ENCODE measurements around the gene FIGN. TPM values are rescaled to one million over a fixed set of nuclear protein-coding genes. Genes with fewer than 3 reads are reported as not detected.

The FIGN gene
- total RNA-seq, 1 donor from 2014 or later = 1.0 TPM

GRCh38 chr2:163565192-163565591 lies 170.6 kb downstream of the FIGN start:
- Histone ChIP-seq H3K4me3 (ENCODE audit: low read length in 3 of 3) (no peak overlapping the region), H3K4me1 (ENCODE audit: control insufficient read depth in 3 of 3, insufficient read depth in 3 of 3, low read length in 3 of 3) (no peaks in the 10 kb centered on the region), H3K9me3 (ENCODE audit: control insufficient read depth in 3 of 3, low read length in 3 of 3) (no peaks in the 10 kb centered on the region), H3K9ac (ENCODE audit: low read depth in 1 of 3, low read length in 3 of 3) (no peak overlapping the region), H3K36me3 (ENCODE audit: control insufficient read depth in 3 of 3, insufficient read depth in 3 of 3, low read length in 3 of 3) (no peaks in the 10 kb centered on the region), H3K27me3 (ENCODE audit: control insufficient read depth in 3 of 3, insufficient read depth in 3 of 3, low read length in 3 of 3) (no peaks in the 10 kb centered on the region), H3K27ac (ENCODE audit: low read depth, low read length) (no peak overlapping the region)

- H3K4me1 ChIP-seq (ENCODE audit: control insufficient read depth in 3 of 3, insufficient read depth in 3 of 3, low read length in 3 of 3) = no peaks in the 10 kb centered on the region
- H3K9ac ChIP-seq (ENCODE audit: low read depth in 1 of 3, low read length in 3 of 3) = no peak overlapping the region
- no peak overlapping the region for H3K27ac ChIP-seq (ENCODE audit: low read depth, low read length)
- H3K27me3 ChIP-seq (ENCODE audit: control insufficient read depth in 3 of 3, insufficient read depth in 3 of 3, low read length in 3 of 3) = no peaks in the 10 kb centered on the region
- H3K9me3 ChIP-seq (ENCODE audit: control insufficient read depth in 3 of 3, low read length in 3 of 3) = no peaks in the 10 kb centered on the region
- H3K36me3 ChIP-seq (ENCODE audit: control insufficient read depth in 3 of 3, insufficient read depth in 3 of 3, low read length in 3 of 3) = no peaks in the 10 kb centered on the region
- H3K4me3 ChIP-seq (ENCODE audit: low read length in 3 of 3) = no peak overlapping the region
Measured at GRCh38 chr2:163564236-163564635, 171.6 kb downstream of the FIGN start.

GRCh38 chr2:163563336-163563735 lies 172.5 kb downstream of the FIGN start:
- Histone ChIP-seq H3K27ac (ENCODE audit: low read depth, low read length) (no peak overlapping the region), H3K9ac (ENCODE audit: low read depth in 1 of 3, low read length in 3 of 3) (no peak overlapping the region)

GRCh38 chr2:163558251-163559021 lies 177.4 kb downstream of the FIGN start:
- Histone ChIP-seq H3K27ac (ENCODE audit: low read depth, low read length) (no peak overlapping the region), H3K27me3 (ENCODE audit: control insufficient read depth in 3 of 3, insufficient read depth in 3 of 3, low read length in 3 of 3) (no peaks in the 10 kb centered on the region), H3K4me1 (ENCODE audit: control insufficient read depth in 3 of 3, insufficient read depth in 3 of 3, low read length in 3 of 3) (no peaks in the 10 kb centered on the region)

More at GRCh38 chr2:163563336-163563735, 172.5 kb downstream of the FIGN start:
- no peaks in the 10 kb centered on the region for H3K9me3 ChIP-seq (ENCODE audit: control insufficient read depth in 3 of 3, low read length in 3 of 3)
- no peaks in the 10 kb centered on the region for H3K4me1 ChIP-seq (ENCODE audit: control insufficient read depth in 3 of 3, insufficient read depth in 3 of 3, low read length in 3 of 3)
- H3K4me3 ChIP-seq (ENCODE audit: low read length in 3 of 3) = no peak overlapping the region
- no peaks in the 10 kb centered on the region for H3K27me3 ChIP-seq (ENCODE audit: control insufficient read depth in 3 of 3, insufficient read depth in 3 of 3, low read length in 3 of 3)
- no peaks in the 10 kb centered on the region for H3K36me3 ChIP-seq (ENCODE audit: control insufficient read depth in 3 of 3, insufficient read depth in 3 of 3, low read length in 3 of 3)

GRCh38 chr2:163556511-163556910 lies 179.3 kb downstream of the FIGN start:
- H3K27me3 ChIP-seq (ENCODE audit: control insufficient read depth in 3 of 3, insufficient read depth in 3 of 3, low read length in 3 of 3) = no peaks in the 10 kb centered on the region
- no peak overlapping the region for H3K9ac ChIP-seq (ENCODE audit: low read depth in 1 of 3, low read length in 3 of 3)
- no peaks in the 10 kb centered on the region for H3K9me3 ChIP-seq (ENCODE audit: control insufficient read depth in 3 of 3, low read length in 3 of 3)
- H3K4me3 ChIP-seq (ENCODE audit: low read length in 3 of 3) = no peak overlapping the region
- H3K27ac ChIP-seq (ENCODE audit: low read depth, low read length) = no peak overlapping the region
- H3K4me1 ChIP-seq (ENCODE audit: control insufficient read depth in 3 of 3, insufficient read depth in 3 of 3, low read length in 3 of 3) = no peaks in the 10 kb centered on the region
- no peaks in the 10 kb centered on the region for H3K36me3 ChIP-seq (ENCODE audit: control insufficient read depth in 3 of 3, insufficient read depth in 3 of 3, low read length in 3 of 3)

More at GRCh38 chr2:163558251-163559021, 177.4 kb downstream of the FIGN start:
- H3K36me3 ChIP-seq (ENCODE audit: control insufficient read depth in 3 of 3, insufficient read depth in 3 of 3, low read length in 3 of 3) = no peaks in the 10 kb centered on the region
- no peak overlapping the region for H3K4me3 ChIP-seq (ENCODE audit: low read length in 3 of 3)
- no peak overlapping the region for H3K9ac ChIP-seq (ENCODE audit: low read depth in 1 of 3, low read length in 3 of 3)
- no peaks in the 10 kb centered on the region for H3K9me3 ChIP-seq (ENCODE audit: control insufficient read depth in 3 of 3, low read length in 3 of 3)

GRCh38 chr2:163554864-163555263 lies 180.9 kb downstream of the FIGN start:
- H3K36me3 ChIP-seq (ENCODE audit: control insufficient read depth in 3 of 3, insufficient read depth in 3 of 3, low read length in 3 of 3) = no peaks in the 10 kb centered on the region
- no peaks in the 10 kb centered on the region for H3K4me1 ChIP-seq (ENCODE audit: control insufficient read depth in 3 of 3, insufficient read depth in 3 of 3, low read length in 3 of 3)
- H3K9me3 ChIP-seq (ENCODE audit: control insufficient read depth in 3 of 3, low read length in 3 of 3) = no peaks in the 10 kb centered on the region
- H3K4me3 ChIP-seq (ENCODE audit: low read length in 3 of 3) = no peak overlapping the region
- no peak overlapping the region for H3K9ac ChIP-seq (ENCODE audit: low read depth in 1 of 3, low read length in 3 of 3)
- no peak overlapping the region for H3K27ac ChIP-seq (ENCODE audit: low read depth, low read length)
- H3K27me3 ChIP-seq (ENCODE audit: control insufficient read depth in 3 of 3, insufficient read depth in 3 of 3, low read length in 3 of 3) = no peaks in the 10 kb centered on the region

- H3K36me3 ChIP-seq (ENCODE audit: control insufficient read depth in 3 of 3, insufficient read depth in 3 of 3, low read length in 3 of 3) = no peaks in the 10 kb centered on the region
- H3K4me1 ChIP-seq (ENCODE audit: control insufficient read depth in 3 of 3, insufficient read depth in 3 of 3, low read length in 3 of 3) = no peaks in the 10 kb centered on the region
- no peaks in the 10 kb centered on the region for H3K27me3 ChIP-seq (ENCODE audit: control insufficient read depth in 3 of 3, insufficient read depth in 3 of 3, low read length in 3 of 3)
- no peak overlapping the region for H3K4me3 ChIP-seq (ENCODE audit: low read length in 3 of 3)
- no peak overlapping the region for H3K27ac ChIP-seq (ENCODE audit: low read depth, low read length)
- no peaks in the 10 kb centered on the region for H3K9me3 ChIP-seq (ENCODE audit: control insufficient read depth in 3 of 3, low read length in 3 of 3)
- no peak overlapping the region for H3K9ac ChIP-seq (ENCODE audit: low read depth in 1 of 3, low read length in 3 of 3)
Measured at GRCh38 chr2:163553601-163554000, 182.2 kb downstream of the FIGN start.

- Histone ChIP-seq H3K36me3 (ENCODE audit: control insufficient read depth in 3 of 3, insufficient read depth in 3 of 3, low read length in 3 of 3) (no peaks in the 10 kb centered on the region), H3K27ac (ENCODE audit: low read depth, low read length) (no peak overlapping the region), H3K9me3 (ENCODE audit: control insufficient read depth in 3 of 3, low read length in 3 of 3) (no peaks in the 10 kb centered on the region), H3K9ac (ENCODE audit: low read depth in 1 of 3, low read length in 3 of 3) (no peak overlapping the region), H3K27me3 (ENCODE audit: control insufficient read depth in 3 of 3, insufficient read depth in 3 of 3, low read length in 3 of 3) (no peaks in the 10 kb centered on the region), H3K4me1 (ENCODE audit: control insufficient read depth in 3 of 3, insufficient read depth in 3 of 3, low read length in 3 of 3) (no peaks in the 10 kb centered on the region), H3K4me3 (ENCODE audit: low read length in 3 of 3) (no peak overlapping the region)
Measured at GRCh38 chr2:163552758-163553157, 183.1 kb downstream of the FIGN start.

- H3K9ac ChIP-seq (ENCODE audit: low read depth in 1 of 3, low read length in 3 of 3) = no peak overlapping the region
Measured at GRCh38 chr2:163551616-163552373, 184.0 kb downstream of the FIGN start.

GRCh38 chr2:163548970-163549369 lies 186.8 kb downstream of the FIGN start:
- no peaks in the 10 kb centered on the region for H3K27me3 ChIP-seq (ENCODE audit: control insufficient read depth in 3 of 3, insufficient read depth in 3 of 3, low read length in 3 of 3)
- no peaks in the 10 kb centered on the region for H3K36me3 ChIP-seq (ENCODE audit: control insufficient read depth in 3 of 3, insufficient read depth in 3 of 3, low read length in 3 of 3)
- no peak overlapping the region for H3K9ac ChIP-seq (ENCODE audit: low read depth in 1 of 3, low read length in 3 of 3)
- no peaks in the 10 kb centered on the region for H3K4me1 ChIP-seq (ENCODE audit: control insufficient read depth in 3 of 3, insufficient read depth in 3 of 3, low read length in 3 of 3)
- H3K27ac ChIP-seq (ENCODE audit: low read depth, low read length) = no peak overlapping the region
- no peaks in the 10 kb centered on the region for H3K9me3 ChIP-seq (ENCODE audit: control insufficient read depth in 3 of 3, low read length in 3 of 3)
- H3K4me3 ChIP-seq (ENCODE audit: low read length in 3 of 3) = no peak overlapping the region

More at GRCh38 chr2:163551616-163552373, 184.0 kb downstream of the FIGN start:
- Histone ChIP-seq H3K36me3 (ENCODE audit: control insufficient read depth in 3 of 3, insufficient read depth in 3 of 3, low read length in 3 of 3) (no peaks in the 10 kb centered on the region), H3K4me1 (ENCODE audit: control insufficient read depth in 3 of 3, insufficient read depth in 3 of 3, low read length in 3 of 3) (no peaks in the 10 kb centered on the region), H3K4me3 (ENCODE audit: low read length in 3 of 3) (no peak overlapping the region), H3K9me3 (ENCODE audit: control insufficient read depth in 3 of 3, low read length in 3 of 3) (no peaks in the 10 kb centered on the region), H3K27ac (ENCODE audit: low read depth, low read length) (no peak overlapping the region), H3K27me3 (ENCODE audit: control insufficient read depth in 3 of 3, insufficient read depth in 3 of 3, low read length in 3 of 3) (no peaks in the 10 kb centered on the region)
